ENCODE data around the gene SLC9A3. TPM values are rescaled to one million over a fixed set of nuclear protein-coding genes. Genes with fewer than 3 reads are reported as not detected.
"Not testable (repeated sequence)": the region's sequence is repeated elsewhere in the genome, so short reads cannot be mapped to it uniquely, and the experiment has no call there.

The SLC9A3 gene
- polyA plus RNA-seq, 6 donors from 2014 or later = 0.84 to 2.1 (median 1.6) TPM

DNA sequence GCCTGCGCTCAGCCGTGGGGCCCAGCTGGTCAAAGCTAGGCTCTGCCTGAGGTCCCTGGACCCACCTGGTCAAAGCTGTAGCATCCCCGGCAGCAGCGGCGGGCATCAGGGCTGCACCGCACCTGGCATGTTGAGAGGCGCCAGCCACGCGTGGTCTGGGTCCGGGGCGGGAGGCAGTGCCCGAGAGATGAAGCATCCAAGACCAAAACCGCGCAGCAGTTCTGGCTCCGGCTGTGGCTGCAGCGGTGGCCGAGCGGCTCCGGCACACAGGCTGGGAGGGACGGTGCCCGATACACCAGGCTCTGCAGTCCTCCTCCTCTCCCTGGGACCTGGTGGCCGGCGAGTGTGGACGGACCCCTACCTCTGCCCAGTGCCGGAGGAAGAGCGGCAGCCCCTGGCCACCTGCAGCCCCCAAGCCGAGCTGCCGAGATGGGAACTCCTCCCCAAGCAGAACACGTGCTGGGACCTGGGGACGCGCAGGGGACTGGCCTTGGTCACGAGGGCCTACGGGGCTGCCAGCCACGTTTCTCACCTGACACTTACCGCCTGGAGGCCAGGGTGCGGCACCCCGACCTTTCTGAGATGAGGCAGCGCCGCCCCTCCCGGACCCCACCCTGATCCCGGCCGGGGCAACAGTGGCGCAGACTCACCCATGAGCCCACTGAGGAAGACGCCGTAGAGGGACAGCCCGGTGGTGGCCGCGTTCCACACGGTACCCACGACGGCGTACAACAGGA lies 33.0 kb downstream of the SLC9A3 start:
- H3K27me3 Mint-ChIP-seq = peaks cover 0 to 62% (median 0%) of the 10 kb centered on the region in 3 donors
- peaks cover 0 to 5% (median 0%) of the 10 kb centered on the region in 3 donors for H3K4me1 Mint-ChIP-seq
- H3K4me3 Mint-ChIP-seq = no peak overlapping the region
- H3K36me3 Mint-ChIP-seq = no peaks in the 10 kb centered on the region
- H3K9me3 Mint-ChIP-seq = no peaks in the 10 kb centered on the region
- ATAC-seq (ENCODE audit: low read depth in 2 of 2) (no peak), DNase-seq (no peak)
- H3K27ac Mint-ChIP-seq = no peak overlapping the region

DNA sequence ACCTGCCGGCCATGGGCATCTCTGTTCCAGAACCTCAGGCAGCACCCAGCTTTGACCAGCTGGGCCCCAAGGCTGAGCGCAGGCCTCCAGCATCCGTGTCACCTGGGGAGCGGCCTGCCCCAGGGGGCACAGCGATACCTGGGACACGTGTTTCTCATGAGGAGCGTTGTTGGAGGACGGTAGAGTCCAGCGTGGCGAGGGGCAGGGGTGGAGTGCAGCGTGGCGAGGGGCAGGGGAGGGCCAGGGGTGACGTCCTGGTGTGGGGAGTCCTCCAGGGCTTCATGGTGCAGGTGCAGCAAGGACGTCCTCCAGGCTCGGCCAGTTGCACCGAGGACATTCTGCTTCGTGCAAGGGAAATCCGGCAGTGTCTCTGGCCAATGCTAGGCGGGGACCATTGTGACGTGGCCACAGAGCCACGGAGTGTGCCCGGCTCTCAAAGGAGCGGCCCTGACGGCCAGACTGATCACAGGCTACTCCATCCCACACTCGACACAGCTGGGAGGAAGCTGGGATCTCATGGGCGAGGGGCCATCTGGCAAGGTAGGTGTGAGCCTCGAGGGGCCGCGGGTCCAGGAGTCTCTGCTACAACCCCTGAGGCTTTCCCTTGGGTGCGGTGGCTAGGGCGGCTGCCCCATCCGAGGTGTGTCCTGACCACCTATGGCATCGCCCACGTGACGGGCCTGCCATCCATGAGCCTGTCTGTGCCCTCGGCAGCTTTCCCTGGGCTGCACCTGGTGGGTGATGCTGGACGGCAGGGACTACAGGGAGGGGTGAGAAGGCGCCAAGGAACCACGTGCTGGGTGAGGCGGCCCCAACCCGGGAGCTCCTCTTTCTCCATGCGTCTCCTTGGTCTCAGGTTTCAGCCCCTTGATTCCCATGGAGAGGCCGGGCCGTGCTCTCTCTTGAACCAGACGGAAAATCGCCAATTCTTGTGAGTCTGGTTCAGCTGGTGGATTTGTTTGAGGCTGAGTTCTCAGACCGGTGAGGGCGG lies 33.8 kb downstream of the SLC9A3 start:
- peaks cover 0 to 67% (median 4%) of the 10 kb centered on the region in 3 donors for H3K27me3 Mint-ChIP-seq
- ATAC-seq (ENCODE audit: low read depth in 2 of 2) = no peak
- no peaks in the 10 kb centered on the region for H3K36me3 Mint-ChIP-seq

DNA sequence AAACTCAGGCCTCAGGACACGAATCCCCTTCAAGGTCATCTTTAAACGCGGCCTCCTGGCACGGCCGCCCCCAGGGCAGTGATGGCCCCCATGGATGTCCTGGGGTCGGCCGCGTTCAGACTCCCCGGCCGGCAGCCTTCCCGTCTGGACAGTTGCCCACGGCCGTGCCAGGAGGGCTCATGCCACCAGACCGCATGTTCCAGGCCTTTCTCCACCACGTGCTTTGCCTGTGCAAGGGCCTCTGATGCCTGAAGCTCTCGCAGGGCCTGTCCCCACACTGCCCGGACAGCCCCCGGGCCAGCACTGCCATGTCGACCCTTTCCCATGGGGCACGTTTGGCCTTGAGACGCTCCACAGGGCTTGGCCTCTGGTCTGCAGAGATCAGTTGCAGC lies 34.6 kb downstream of the SLC9A3 start:
- H3K27me3 Mint-ChIP-seq = peaks cover 0 to 71% (median 4%) of the 10 kb centered on the region in 3 donors
- no peak overlapping the region for H3K4me3 Mint-ChIP-seq
- ATAC-seq (ENCODE audit: low read depth in 2 of 2) (no peak), DNase-seq (no peak)
- H3K4me1 Mint-ChIP-seq = peaks cover 0 to 11% (median 7%) of the 10 kb centered on the region in 3 donors
- H3K27ac Mint-ChIP-seq = no peak overlapping the region
- no peaks in the 10 kb centered on the region for H3K9me3 Mint-ChIP-seq
- no peaks in the 10 kb centered on the region for H3K36me3 Mint-ChIP-seq

More for the DNA sequence above, 33.8 kb downstream of the SLC9A3 start:
- Mint-ChIP-seq H3K4me1 (peaks cover 0 to 7% (median 4%) of the 10 kb centered on the region in 3 donors), H3K27ac (no peak overlapping the region), H3K9me3 (no peaks in the 10 kb centered on the region), H3K4me3 (no peak overlapping the region)
- no peak for DNase-seq

DNA sequence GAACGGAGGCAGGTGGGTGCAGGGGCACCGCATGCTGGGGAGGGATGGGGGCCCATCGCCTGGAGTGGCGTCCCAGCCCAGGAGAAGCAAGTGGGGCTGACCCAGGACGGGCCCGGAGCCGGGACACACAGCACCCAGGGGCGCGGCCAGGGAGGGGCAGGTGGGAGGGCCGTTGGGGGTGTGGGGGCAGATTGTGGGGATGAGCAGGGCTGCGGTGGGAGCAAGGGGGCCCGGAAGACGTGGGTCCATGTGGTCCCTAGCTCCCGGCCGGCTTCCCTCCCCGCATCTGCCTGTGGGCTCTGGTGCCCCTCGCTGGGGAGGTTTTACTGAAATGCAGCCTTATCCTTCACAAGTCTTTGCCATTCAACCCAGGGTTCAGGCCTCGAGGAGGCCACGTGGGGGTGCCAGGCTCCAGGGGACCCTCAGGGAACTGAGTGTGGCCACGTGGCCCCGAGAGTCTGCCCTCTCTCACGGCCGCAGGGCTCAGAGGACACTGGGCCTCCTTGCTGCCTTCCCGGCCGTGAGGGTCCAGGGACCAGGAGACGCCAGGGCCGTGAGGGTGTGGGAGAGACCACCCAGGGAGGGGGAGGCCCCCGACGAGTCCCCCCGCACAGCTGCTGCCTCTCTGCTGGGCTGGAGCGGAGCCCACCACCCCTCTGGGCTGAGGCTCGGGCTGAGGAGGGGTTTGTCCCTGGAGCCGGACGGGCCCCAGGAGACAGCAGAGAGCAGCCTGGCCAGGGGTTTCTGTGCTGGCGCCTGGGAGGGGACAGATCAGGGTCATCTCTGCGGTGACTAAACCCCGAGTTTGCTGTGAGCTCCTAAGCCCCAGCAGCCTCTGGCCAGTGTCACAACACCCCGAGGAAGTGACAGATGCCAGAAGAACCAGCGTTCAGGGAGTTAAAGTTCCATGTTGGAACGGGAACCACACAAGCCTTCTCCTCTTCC lies 35.2 kb downstream of the SLC9A3 start:
- H3K4me3 Mint-ChIP-seq = no peak overlapping the region
- ATAC-seq (ENCODE audit: low read depth in 2 of 2) (no peak), DNase-seq (no peak)
- peaks cover 0 to 11% (median 7%) of the 10 kb centered on the region in 3 donors for H3K4me1 Mint-ChIP-seq
- H3K27me3 Mint-ChIP-seq = peaks cover 0 to 70% (median 4%) of the 10 kb centered on the region in 3 donors
- no peaks in the 10 kb centered on the region for H3K36me3 Mint-ChIP-seq
- H3K9me3 Mint-ChIP-seq = no peaks in the 10 kb centered on the region
- peak overlapping the region in 1 of 6 donors; percentile 56 for H3K27ac Mint-ChIP-seq

DNA sequence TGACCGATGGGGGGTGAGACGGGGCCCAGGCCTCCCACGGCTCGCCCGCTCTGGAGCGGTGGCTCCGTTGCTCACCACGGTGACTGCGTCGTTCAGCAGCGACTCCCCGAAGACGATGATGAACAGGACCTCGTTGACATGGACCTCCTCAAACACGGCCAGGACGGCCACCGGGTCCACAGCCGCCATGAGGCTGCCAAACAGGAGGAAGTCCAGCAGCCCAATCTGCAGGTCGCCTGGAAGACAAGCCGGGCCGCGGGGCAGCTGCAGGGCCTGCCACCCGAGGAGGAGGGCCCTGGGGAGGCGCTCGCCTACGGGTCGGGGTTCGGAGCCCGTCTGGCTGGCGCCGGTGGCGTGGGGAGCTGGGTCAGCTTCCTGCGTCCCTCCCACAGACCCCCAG lies 36.0 kb downstream of the SLC9A3 start:
- H3K4me3 Mint-ChIP-seq = no peak overlapping the region
- H3K27me3 Mint-ChIP-seq = peaks cover 0 to 63% (median 4%) of the 10 kb centered on the region in 3 donors
- H3K27ac Mint-ChIP-seq = no peak overlapping the region
- no peaks in the 10 kb centered on the region for H3K9me3 Mint-ChIP-seq
- no peak for ATAC-seq (ENCODE audit: low read depth in 2 of 2)
- H3K4me1 Mint-ChIP-seq = peaks cover 0 to 11% (median 7%) of the 10 kb centered on the region in 3 donors
- no peak for DNase-seq
- H3K36me3 Mint-ChIP-seq = no peaks in the 10 kb centered on the region

DNA sequence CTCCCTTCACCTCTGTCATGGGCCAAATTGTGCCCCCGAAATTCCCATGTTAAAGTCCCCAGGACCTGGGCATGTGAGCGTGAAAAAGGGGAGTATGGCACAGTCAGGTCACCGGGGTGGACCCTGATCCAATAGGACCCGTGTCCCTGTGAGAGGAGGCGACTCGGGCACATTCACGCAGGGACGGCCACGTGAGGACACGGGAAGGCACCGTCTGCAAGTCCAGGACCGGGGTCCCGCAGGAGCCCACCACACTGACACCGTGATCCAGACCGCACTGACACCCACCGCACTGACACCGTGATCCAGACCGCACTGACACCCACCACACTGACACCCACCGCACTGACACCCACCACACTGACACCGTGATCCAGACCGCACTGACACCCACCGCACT lies 37.7 kb downstream of the SLC9A3 start:
- H3K27ac Mint-ChIP-seq; ATAC-seq (ENCODE audit: low read depth in 2 of 2); DNase-seq; H3K9me3 Mint-ChIP-seq; H3K36me3 Mint-ChIP-seq; H3K4me1 Mint-ChIP-seq: not testable (repeated sequence)
- H3K4me3 Mint-ChIP-seq = peak overlapping the region in 2 of 8 donors; percentile 9 to 26
- H3K27me3 Mint-ChIP-seq = peaks cover 0 to 64% (median 4%) of the 10 kb centered on the region in 3 donors

DNA sequence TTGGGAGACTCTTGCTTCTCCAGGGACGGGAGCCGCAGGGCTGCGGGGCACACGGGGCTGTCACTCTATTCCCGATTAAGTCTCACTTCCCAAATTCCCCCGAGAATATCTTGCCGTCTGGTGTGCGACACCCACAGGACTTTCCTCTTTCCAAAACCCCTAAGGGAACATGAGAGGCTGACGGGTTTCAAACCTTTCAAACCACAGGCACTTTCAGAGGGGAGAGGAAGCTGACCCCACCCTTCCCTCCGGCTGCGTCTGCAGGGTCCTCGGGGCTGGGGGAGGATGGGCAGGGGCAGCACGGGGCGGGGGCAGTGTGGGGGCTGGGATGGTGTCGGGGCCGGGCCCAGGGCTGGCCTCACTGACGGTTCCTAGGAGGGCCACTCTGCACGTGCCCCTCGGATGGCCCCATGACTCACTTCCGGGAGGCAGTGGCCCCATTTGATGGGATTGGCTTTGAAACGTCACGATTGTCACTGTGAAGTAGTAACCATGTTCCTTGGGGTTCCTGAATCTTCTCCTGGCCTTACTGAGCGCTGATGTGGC lies 38.2 kb downstream of the SLC9A3 start:
- no peaks in the 10 kb centered on the region for H3K9me3 Mint-ChIP-seq
- H3K27me3 Mint-ChIP-seq = peaks cover 0 to 64% (median 9%) of the 10 kb centered on the region in 3 donors
- no peak for DNase-seq
- peak overlapping the region in 4 of 8 donors; percentile 1 to 26 (median 10) for H3K4me3 Mint-ChIP-seq
- no peak overlapping the region for H3K27ac Mint-ChIP-seq
- H3K36me3 Mint-ChIP-seq = no peaks in the 10 kb centered on the region
- H3K4me1 Mint-ChIP-seq = peaks cover 0 to 7% (median 6%) of the 10 kb centered on the region in 3 donors
- ATAC-seq (ENCODE audit: low read depth in 2 of 2) = no peak

DNA sequence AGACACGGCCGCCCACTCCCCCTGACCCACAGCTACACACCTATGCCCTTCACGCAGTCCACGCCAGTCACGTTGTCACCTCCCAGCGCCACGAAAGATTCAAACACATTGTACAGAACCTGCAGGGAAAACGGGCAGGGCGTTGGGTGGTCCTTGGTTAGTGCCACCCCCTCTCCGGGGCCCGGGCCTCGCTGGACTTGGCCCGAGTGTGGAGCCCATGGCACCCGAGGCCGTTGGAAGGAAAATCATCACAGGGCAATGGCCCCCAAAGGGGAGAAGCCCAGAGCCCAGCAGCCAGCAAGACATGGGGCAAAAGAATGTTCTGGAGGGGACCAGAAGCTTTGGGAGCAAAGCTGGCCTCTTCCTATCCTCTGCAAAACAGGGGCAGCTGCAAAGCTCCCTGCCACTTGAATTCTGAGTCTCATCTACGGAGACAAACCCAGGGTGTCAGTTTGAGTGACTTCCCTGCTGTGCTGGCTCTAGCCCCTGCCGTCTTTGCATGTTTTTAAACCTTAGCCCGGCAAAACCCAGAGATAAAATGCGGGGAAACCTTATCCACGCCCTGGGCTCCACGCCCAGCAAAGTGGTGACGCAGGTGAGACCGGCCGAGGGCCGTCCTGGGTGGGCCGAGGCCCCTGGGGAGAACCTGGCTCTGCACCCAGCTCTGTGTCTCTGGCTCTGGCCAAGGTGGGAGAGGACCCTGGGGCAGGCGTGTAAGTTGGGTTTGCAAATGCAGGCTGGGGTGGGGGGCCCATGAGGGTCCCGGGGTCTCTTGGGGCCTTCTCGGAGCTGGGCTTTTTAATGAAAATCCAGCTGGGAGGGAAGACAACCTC lies 38.9 kb downstream of the SLC9A3 start:
- H3K27ac Mint-ChIP-seq = no peak overlapping the region
- peak overlapping the region in 2 of 8 donors; percentile 1 to 5 for H3K4me3 Mint-ChIP-seq
- no peak for ATAC-seq (ENCODE audit: low read depth in 2 of 2)
- no peaks in the 10 kb centered on the region for H3K9me3 Mint-ChIP-seq
- H3K4me1 Mint-ChIP-seq = peaks cover 0 to 7% (median 6%) of the 10 kb centered on the region in 3 donors
- H3K27me3 Mint-ChIP-seq = peaks cover 0 to 68% (median 9%) of the 10 kb centered on the region in 3 donors
- no peaks in the 10 kb centered on the region for H3K36me3 Mint-ChIP-seq
- no peak for DNase-seq

DNA sequence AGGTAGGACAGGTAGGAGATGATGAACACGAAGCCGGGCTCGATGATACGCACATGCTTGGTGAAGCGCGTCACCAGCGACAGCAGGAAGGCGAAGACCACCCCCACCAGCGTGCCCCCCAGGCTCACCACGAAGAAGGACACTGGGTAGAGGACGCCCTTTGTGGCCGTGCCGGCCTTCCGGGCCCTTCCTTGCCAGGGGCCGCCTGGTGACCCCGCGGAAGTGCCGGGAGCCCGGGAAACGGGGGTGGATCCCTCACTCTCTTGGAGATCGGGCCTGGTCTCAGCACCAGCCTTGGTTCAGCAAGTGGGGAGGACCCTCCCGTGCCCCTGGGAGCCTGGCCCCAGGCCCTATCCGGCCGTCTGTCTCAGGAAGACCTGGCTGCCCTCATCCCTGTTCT lies 39.7 kb downstream of the SLC9A3 start:
- DNase-seq = no peak
- Mint-ChIP-seq H3K36me3 (no peaks in the 10 kb centered on the region), H3K27me3 (peaks cover 0 to 68% (median 9%) of the 10 kb centered on the region in 3 donors), H3K4me1 (peaks cover 0 to 7% (median 6%) of the 10 kb centered on the region in 3 donors), H3K9me3 (no peaks in the 10 kb centered on the region), H3K4me3 (no peak overlapping the region), H3K27ac (no peak overlapping the region)
- no peak for ATAC-seq (ENCODE audit: low read depth in 2 of 2)

DNA sequence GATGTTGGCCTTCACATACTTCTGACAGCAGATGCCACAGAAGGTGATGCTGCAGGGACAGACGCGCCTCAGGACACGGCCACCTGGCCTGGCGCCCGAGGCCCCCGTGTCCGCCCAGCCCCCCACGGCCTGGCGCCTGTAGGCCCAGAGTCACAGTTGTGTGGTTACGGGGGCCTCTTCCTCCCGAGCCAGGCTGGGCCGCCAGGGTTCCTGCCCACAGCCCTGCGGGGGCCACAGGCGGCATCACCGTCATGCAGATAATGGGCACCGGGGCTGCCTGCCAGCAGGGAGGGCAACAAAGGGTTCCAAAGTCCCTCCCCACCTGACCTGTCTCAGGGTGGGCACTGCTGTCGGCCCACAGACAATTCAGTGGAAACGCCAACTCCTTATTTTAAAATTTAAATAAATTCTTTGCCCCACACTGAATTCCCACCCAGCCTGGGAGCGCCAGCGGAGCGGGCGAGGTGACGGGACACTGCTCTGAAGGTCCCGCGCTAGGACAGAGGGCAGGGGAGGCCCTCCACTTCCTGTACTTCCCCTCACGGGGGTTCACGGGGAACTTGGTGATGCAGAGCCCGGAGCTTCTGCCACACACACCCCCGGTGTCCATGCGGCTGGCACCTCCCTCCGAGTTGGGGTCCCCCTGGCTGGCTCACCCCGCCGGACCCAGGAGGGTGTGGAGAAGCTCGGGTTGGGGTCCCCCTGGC lies 40.7 kb downstream of the SLC9A3 start:
- Mint-ChIP-seq H3K4me1 (peaks cover 0 to 10% (median 7%) of the 10 kb centered on the region in 3 donors), H3K27ac (no peak overlapping the region), H3K9me3 (no peaks in the 10 kb centered on the region), H3K36me3 (no peaks in the 10 kb centered on the region), H3K4me3 (no peak overlapping the region), H3K27me3 (peaks cover 0 to 72% (median 9%) of the 10 kb centered on the region in 3 donors)
- DNase-seq = no peak
- ATAC-seq (ENCODE audit: low read depth in 2 of 2) = no peak

DNA sequence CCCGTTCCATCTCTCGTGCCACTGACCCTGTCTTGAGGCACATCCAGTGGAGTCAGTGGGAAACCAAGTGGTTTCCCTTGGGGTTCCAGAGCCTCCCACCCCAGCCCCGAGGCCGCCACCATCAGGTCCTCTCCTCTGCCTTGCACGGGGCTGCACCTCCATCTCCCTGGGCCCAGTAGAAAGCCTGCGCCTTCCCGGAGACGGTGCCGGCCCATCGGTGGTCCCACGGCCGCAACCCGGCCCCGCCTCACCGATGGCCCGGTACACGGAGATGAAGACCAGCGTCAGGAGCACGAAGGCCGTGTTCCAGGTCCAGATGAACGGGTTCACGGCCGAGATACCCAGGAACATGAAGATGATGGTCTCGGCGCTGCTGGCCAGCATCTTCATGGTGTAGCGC lies 41.2 kb downstream of the SLC9A3 start:
- no peaks in the 10 kb centered on the region for H3K9me3 Mint-ChIP-seq
- H3K4me3 Mint-ChIP-seq = no peak overlapping the region
- H3K36me3 Mint-ChIP-seq = no peaks in the 10 kb centered on the region
- DNase-seq (no peak), ATAC-seq (ENCODE audit: low read depth in 2 of 2) (no peak)
- peaks cover under 1 to 77% (median 9%) of the 10 kb centered on the region in 3 donors for H3K27me3 Mint-ChIP-seq
- peaks cover 0 to 10% (median 7%) of the 10 kb centered on the region in 3 donors for H3K4me1 Mint-ChIP-seq
- H3K27ac Mint-ChIP-seq = no peak overlapping the region
